ENCODE data around the gene TAF10.

Gene TAF10

DNA sequence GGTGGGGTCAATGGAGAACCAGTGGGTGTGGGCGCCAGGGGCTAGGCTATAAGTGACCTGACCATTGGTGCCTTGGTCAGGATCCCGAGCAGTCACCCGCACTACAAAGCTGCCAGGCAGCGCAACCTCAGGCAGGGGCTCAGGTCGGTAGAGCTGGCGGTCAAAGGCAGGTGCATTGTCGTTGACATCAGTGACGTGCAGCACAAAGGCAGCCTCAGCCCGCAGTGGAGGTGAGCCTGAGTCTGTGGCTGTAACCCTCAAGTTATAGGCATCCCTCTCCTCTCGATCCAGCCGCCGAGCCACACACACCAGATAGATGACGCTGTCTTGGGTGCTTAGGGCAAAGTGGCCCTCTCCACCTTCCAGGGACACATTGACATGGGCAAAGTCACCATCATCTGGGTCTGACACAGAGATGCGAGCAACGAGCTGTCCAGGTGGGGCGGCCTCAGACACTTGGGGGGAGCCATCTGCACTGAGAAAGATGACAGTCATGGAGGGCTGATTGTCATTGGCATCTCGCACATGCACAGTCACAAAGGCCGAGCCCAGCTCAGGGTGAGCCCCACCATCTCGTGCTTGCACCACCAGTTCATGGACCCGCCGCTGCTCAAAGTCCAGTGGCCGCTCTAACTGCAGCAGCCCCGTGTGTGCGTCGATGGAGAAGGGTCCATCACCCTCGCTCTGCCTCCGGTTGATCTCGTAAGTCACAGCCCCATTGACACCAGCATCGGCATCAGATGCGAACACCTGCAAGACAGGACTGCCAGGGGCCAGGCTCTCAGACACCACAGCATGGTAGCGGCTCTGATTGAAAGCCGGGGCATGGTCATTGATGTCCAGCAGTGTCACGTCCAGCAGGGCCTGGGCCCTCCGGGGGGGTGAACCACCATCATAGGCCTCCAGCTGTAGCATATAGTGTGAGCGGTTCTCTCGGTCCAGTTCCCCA is 28.3 kb upstream of the TAF10 start:
- no peak for DNase-seq

DNA sequence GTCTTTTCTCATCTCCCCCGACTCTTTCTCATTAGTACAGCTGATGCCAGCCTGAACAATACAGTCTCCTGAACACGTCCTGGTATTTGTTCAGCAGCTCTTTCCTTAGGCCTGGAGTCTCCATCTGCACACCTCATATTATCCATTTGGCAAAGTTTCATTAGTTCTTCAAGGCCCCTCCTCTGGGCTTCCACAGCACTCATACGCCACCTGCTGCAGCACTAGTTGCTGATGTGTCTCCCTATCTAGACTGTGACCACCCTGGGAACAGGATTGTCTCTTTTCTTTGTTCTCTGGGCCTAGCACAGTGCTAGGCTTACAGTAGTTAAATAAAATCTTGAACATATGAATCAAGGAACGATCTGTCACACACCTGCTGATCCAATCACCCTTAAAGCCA is 26.4 kb upstream of the TAF10 start:
- DNase-seq: no peak

DNA sequence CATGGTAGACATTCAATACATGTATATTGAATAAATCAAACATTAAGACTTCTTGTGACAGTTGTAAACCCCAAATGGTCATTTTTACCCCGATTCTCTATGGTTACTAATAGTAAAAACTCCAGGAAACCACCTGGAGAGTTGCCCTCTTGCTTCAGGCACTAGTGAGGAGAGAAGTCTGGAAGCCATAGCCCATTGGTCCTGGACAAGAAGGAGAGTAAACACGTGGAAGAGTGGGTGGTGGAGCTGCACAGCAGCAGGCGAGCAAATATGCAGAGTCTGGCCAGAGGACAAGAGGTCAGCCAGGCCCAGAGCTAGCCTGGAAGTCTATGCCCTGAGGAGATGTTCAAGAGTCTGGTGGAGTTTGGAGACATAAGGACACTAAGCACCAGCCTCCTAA is 25.9 kb upstream of the TAF10 start:
- DNase-seq: no peak

DNA sequence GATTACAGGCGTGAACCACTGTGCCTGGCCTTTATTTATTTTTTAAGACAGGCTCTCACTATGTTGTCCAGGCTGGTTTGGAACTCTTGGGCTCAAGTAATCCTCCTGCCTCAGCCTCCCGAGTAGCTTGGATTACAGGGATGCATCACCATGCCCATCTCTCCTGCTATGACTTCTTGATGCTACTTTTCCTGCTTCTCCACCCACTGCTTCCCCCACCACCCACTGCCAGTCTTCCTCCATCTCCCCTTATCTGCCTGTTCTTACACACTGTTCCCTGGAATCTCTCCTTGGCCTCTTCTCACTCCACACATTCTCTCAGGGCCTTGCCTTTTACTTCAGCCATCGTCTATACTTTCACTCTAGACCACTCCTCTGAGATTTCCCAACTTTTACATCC is 24.5 kb upstream of the TAF10 start:
- no peak for DNase-seq

DNA sequence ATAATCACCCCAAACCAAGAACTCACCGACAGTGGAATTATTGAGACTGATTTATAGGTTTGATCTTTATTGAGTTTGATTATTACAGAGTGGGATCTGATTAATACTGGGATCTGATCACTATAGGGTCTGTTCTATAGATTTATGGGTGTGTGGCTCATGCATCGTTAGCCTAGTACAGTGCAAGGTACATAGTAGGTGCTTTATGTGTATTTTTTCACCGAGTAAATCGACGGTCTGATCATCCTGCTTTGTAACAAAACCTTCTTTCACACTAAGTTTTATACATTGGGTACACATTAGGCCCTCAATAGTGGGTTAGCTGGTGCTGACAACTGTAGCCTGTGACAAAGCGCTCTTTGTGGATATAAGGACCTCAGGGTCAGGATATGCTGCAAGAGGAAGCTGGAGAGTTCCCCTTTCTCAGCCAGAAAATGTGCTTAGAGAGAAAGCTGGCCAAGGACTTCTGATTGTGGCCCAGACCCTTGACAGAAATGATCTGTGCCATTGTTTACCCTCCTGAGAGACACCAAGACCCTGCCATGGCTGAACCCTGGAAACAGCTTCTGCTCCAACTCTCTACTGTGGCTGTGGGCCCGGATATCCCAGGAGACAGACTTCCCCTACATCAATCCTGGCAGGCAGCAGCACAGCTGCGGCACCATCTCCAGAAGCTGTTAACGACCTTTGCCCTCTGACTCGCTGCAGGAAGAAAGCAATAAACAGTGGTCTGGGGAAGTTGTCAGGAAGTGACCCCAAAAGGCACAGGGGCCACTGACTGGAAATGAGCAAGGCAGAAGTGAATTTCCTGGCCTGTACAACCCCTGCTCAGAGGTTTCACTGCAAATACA is 23.3 kb upstream of the TAF10 start:
- DNase-seq: no peak

DNA sequence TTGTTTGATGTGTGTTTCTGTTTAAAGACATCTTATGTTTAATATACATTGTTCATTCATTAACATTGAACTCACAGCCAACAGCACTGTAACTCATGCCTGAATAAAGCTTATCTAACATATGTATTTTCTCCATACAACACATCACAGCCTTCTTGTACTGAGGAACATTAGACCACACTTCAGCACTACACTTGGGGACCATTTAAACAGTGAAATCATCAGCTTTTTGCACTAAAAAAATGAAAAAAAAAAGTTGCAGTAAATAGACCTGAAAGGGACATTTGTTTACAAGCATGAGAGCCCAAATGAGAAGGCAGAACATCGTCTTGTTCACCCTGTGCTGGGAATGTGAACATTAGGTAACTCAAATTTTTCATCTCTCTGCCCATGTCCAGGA is 22.5 kb upstream of the TAF10 start:
- no peak for DNase-seq

DNA sequence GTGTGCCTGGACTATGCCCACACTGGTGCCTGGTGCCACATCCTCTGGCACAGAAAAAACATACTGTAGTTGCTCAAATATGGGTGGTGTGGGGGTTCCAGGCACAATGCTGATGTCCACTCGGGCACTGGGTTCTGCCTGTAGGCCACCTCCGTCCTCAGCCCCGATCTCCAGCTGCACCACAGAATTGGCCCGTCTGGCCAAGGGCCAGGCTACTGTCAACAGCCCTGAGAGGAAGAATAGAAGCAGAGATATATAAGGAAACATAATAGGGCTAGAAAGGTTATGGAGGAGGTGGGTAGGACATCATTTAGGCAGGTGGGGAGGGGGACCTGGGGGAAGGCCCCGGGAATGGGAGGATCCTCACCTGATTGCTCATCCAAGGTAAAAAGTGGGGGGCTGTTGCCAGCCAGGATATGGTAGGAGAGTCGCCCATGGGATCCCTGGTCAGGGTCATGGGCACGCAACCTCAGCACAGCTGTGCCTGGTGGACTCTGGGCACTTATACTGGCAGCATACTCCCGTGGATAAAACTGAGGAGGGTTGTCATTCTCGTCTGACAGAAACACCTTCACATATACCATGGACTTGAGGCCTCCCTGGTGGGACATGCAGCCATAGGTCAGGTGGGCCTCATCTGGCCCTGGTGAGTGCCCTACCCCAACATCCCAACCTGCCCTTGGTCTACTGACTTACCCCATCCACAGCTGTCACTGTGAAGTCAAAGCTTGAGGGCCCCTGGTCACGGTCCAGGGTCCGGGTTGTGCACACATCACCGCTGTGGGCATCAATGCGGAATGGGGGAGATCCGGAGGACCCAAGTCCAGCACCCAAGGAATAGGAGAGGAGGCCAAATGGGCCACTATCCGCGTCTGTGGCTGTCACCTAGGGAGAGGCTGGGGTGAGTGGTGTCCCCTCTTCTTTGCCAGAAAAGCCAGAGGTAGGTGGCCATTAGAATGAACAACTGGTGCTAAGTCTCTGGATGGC is 21.7 kb upstream of the TAF10 start:
- DNase-seq: no peak

DNA sequence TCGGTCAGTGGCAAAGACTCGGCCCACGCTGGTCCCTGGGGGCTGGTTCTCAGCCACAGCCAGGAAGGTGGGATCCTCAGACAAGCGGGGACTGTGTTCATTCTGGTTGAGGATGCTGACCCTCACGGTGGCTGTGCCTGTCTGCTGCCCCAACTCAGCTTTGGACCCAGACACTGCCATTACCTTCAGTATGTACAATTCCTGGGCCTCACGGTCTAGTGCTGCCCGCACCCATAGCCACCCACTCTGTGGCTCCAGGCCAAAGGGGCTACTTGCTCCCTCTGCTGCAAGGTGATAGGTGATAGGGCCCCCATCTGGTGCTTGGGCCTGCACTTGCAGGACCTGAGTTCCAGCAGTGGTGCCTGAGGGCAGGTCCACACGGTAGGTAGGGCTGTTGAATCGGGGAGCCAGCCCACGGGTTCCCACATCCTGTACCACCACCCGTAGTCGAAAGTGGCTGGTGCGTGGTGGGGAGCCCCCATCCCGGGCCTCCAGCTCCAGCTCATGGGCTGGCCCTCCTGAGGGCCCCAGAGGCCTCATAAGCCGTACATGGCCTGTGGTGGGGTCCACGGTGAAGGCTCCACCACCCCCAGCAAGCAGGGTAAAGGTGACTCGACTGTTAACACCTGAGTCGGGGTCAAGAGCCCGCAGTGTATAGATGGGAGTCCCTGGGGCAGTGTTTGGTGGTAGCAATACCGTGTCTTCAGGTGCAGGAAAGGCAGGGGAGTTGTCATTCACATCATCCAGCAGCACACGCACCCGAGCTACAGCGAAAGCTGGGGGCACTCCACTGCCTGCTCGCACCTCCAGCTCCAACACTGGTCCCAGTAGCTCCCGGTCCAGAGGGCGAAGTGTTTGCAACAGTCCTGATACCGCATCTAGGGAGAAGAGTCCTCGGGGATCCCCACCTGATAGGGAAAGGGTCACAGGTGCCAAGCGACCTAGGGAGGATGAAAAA is 20.4 kb upstream of the TAF10 start:
- no peak for DNase-seq

DNA sequence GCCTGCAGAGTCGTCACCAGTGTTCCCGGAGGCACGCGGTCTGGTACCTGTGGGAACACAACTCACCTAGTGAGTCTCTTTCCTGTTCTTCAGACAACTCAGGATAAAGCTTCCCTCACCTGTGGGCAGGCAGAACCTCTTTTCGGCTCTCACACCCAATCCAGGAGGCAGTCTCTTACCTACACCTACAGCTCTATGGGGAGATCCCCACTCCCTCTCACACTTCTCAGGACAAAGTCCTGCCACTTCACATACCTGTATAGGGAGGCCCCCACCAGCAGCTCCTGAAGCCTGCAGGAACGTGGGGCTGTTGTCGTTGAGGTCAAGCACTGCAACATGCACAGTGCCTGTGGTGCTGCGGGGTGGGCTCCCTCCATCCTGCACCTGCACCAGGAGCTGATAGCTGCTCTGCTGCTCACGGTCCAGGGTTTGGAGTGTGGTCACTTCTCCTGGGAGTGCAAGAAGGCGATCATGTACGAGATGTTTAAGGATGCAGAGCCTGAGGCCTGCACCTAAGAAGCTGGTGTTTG is 19.4 kb upstream of the TAF10 start:
- DNase-seq: no peak

DNA sequence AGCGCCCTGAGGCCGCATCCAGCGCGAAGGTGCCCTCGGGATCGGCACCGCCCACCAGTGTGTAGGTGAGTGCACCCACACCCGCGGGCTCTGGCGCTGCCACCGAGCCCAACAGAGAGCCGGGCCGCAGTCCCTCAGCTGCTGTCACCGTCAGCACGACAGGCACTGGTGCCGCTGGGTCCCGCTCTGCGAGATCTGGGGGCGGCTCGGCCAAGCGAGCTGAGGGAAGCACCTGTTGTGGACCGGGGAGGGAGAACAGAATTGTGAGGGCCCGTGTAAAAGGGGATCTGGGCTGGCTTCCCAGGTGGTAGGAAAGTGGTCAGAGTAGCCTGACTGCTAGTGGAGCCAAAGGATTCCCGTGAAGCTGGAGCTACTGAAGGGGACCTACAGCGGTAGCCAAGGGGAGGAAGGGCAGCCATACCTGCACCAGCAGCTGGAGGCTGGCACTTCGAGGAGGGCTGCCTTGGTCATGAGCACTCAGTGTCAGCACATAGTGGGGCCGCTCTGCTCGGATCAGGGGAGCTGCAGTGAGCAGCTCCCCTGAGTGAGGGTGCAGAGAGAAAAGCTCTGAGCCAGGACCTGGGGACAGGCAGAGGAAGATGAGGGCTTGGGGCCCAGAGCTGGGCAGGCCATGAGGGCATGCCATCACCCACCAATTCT is 18.7 kb upstream of the TAF10 start:
- DNase-seq: no peak

DNA sequence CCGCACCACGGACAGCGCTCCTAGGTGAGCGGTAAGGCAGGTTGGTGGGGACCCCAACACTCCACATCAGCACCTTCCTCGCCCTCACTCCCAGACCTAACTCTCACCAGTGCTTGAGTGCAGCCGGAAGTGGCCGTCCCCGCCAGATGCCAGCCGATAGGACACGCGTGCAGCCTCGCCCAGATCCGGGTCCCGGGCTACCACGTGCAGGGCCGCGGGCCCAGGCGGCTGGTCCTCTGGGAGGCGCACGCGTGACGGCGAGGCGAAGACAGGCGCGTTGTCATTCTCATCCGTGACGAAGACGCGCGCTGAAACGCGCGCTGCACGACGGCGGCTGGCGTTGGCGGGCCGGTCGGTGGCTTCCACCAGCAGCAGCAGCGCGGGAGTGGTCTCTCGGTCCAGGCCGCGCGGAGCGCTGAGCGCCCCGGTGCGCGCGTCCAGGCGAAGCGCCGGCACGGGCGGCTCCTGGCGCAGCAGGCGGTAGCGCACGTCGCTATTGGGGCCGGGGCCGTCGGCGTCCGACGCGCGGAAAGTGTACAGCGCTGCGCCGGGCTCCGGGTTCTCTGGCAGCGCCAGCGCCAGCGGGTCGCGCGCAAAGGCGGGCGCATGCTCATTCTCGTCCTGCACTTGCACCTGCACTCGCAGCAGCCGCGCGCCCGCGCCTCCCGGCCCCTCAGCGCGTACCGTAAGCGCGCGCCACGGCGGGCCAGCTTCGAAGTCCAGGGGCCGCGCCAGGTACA is 18.0 kb upstream of the TAF10 start:
- DNase-seq: no peak

DNA sequence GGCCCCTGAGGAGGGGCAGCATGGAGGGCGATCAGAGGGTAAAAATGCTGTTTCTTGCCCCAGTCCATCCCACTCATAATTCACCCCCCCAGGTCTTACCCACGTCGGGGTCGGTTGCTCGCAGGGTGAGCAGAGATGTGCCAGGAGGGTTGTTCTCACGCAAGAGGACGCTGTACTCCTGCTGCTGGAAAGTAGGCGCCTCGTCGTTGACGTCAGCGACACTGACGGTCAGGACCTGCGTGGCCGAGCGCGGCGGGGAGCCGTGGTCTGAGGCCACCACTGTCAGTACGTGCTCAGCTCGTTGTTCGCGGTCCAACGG is 17.5 kb upstream of the TAF10 start:
- DNase-seq: no peak

DNA sequence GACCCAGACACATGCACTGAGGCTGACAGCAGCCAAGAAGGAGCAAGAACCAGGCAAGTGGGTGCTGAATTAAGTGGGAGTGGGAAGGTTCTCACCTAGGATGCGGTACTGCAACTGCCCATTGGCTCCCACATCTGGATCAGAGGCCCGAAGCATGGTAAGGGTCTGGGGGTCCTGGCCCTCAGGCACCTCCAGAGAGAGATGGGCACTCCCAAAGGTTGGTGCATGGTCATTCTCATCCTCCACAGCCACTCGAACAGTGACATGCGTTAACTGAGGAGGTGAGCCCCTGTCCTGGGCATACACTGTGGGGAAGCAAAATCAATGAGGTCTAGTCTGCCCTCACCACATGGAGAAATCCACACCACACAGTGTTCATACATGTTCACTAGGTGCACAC is 16.5 kb upstream of the TAF10 start:
- DNase-seq: no peak

DNA sequence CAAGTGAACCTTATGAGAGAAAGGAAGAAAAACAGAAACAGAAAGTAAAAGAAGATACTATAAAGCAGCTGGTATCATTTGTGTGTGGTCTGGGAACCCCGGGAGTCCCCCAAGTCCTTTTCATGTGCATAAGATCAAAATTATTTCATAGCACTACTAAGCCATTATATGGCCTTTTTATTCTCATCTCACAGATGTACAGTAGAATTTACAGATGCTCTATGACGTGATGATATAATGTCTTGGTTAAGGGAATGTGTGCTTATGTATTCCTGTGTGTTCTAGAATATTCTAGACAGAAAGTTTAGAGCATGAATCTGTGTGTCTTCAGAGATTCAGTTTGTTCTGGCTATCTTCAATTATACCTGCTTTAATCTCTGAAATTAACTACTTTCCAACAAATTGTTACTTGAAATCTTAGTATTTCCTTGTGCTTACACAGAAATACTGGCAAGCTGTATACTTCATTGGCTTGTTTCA is 15.8 kb upstream of the TAF10 start:
- no peak for DNase-seq

DNA sequence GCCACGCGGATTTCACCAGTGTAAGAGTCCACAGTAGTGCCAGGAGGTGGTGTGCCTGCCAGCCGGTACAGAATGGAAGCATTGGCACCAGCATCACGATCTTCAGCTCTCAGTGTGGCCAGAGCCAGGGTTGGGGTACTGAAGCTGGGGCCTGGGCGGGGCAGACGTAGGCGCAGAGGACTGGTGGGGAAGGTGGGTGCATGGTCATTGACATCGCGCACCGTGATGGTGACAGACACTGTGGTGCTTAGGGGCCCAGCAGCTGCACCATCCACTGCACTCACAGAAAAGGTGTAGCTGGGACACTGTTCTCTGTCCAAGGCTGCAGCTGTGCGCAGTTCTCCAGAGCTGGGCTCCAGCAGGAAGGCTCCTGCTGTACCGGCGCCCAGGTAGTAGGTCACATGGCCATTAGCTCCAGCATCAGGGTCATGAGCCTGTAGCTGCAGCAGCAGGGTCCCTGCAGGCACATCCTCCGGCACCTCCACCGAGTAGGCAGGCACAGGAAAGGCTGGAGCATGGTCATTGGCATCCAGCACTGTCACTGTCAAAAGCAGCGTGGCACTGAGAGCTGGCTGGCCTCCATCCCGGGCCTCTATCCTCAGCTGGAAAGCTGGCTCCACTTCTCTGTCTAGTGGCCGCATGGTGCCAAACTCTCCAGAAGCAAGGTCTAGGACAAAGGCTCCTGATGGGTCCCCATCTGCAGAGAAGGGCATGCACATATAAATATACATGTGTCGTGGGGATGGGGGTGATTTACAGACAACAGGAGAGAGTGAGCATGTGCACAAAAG is 15.2 kb upstream of the TAF10 start:
- no peak for DNase-seq

DNA sequence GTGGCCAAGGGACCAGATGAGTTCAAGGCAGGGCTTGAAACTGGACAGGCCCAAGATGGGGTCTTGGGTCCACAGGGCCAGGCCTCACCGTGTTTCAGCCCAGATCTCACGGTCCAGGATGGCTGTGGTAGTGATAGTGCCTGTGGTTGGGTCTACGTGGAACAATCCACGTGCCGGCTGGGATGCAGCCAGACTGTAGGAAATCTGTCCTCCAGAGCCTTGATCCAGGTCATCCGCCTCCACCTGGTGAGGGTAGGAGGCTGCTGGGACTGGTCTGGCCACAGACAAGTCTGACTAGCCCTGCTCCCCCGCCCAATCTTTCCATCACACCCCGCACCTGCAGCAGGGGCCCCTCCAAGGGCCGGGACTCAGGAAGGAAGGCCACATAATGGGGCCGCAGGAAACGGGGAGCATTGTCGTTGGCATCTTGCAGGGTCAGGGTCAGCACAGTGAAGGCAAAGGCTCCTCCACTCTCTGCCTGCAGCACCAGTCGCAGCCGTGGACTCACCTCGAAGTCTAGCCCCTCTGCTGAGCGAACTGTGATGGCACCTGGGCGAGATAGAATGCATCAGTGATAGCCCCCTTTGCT is 13.9 kb upstream of the TAF10 start:
- DNase-seq: no peak

DNA sequence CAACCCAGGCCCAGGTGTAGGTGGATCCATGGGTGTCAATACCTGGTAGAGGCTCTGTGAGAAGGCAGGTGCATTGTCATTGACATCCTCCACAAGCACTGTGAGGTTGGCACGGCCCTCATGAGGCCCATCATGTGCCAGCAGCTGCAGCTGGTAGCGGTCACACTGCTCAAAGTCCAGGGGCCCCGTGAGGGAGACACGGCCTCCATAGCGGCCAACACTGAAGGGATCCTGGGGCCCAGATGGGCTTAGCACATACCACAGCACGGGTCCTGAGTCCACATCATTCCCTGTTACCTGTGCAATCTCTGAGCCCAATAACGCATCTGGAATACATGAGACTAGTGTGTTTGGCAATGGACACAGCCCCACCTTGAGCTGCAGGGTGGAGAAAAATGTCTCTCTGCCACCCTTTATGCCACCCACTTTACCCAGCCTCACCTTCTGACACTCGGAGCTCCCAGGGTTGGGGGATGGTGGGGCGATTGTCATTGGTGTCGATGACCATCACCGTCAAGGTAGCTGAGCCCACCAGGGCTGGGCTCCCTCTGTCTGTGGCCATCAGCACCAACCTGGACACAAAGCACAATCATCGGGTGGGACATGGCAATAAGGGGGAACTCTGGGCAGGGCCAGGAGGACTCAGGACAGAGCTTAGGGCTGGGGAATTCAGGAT is 13.3 kb upstream of the TAF10 start:
- DNase-seq: no peak
